ENCODE measurements around the gene SAMD4A.

Gene SAMD4A

DNA sequence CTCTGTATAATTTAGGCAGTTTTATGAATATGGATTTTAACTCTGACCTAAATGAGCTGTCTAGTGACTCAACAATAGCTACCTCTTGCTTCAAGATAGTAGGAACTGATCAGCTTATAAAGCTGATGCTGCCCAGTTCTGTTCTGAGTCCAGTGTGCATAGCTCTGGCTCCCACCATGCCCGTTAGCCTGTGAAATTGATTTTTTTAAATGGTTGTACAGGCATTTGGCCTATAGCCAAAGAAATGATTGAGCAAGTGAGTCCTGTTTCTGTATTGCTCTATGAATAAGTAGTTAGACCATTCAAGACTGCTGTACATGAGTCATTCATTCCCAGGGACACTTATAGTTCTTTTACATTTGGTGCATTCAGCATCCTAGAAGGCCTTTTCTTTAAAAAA is 36.4 kb downstream of the SAMD4A start:
- POLR2A ChIA-PET = no interaction called here
- CTCF ChIA-PET = interaction anchor here (1.7 kb wide), 1 partner anchor 170 kb away, joined by 9 read pairs; no protein-coding TSS in a partner anchor
- no peak for TF ChIP-seq CTCF (IDR thresholded peaks at IDR 0.05; ENCODE audit: insufficient read depth, low read length, missing control alignments)
- DNase-seq (ENCODE audit: low read depth, low spot score) = no peak
- no peak overlapping the region for H3K4me3 ChIP-seq (ENCODE audit: low read depth, low read length)

GRCh38 chr14:54606178-54606577 is 39.2 kb downstream of the SAMD4A start:
- no peak for TF ChIP-seq CTCF (IDR thresholded peaks at IDR 0.05; ENCODE audit: insufficient read depth, low read length, missing control alignments)
- peak overlapping the region; percentile 10; the same call in 1 of the 2 replicates for H3K4me3 ChIP-seq (ENCODE audit: low read depth, low read length)
- no peak for DNase-seq (ENCODE audit: low read depth, low spot score)
- ChIA-PET POLR2A (interaction anchor here (0.7 to 1.2 kb wide), 4 partner anchors 14 to 644 kb away, joined by 3 read pairs; no protein-coding TSS in a partner anchor), CTCF (interaction anchor here (0.9 to 1.9 kb wide), 4 partner anchors 12 to 167 kb away, joined by 3 to 7 read pairs (median 4); partner anchors contain the start of gene CGRRF1)

- no peak overlapping the region for H3K4me3 ChIP-seq (ENCODE audit: low read depth, low read length)
- peak; percentile 90 for DNase-seq (ENCODE audit: low read depth, low spot score)
- ChIA-PET CTCF (interaction anchor here (1.0 kb wide), 2 partner anchors 13 to 97 kb away, joined by 3 to 4 read pairs; partner anchors contain the start of gene CGRRF1), POLR2A (interaction anchor here (1.1 to 1.2 kb wide), 2 partner anchors 14 to 19 kb away, joined by 3 read pairs; no protein-coding TSS in a partner anchor)
- TF ChIP-seq CTCF (IDR thresholded peaks at IDR 0.05; ENCODE audit: insufficient read depth, low read length, missing control alignments) = no peak
Observed at GRCh38 chr14:54606631-54607133, 39.8 kb downstream of the SAMD4A start.

- no peak for DNase-seq (ENCODE audit: low read depth, low spot score)
- CTCF ChIA-PET = interaction anchor here (1.8 kb wide), 1 partner anchor 46 kb away, joined by 6 read pairs; no protein-coding TSS in a partner anchor
- no peak overlapping the region for H3K4me3 ChIP-seq (ENCODE audit: low read depth, low read length)
- POLR2A ChIA-PET = interaction anchor here (1.3 kb wide), 1 partner anchor 32 kb away, joined by 3 read pairs; no protein-coding TSS in a partner anchor
- no peak for TF ChIP-seq CTCF (IDR thresholded peaks at IDR 0.05; ENCODE audit: insufficient read depth, low read length, missing control alignments)
Observed at GRCh38 chr14:54609576-54609975, 42.6 kb downstream of the SAMD4A start.

GRCh38 chr14:54610051-54610977 is 43.4 kb downstream of the SAMD4A start:
- no peak for DNase-seq (ENCODE audit: low read depth, low spot score)
- POLR2A ChIA-PET = interaction anchor here (0.7 to 1.3 kb wide), 6 partner anchors 10 to 67 kb away, joined by 3 to 5 read pairs (median 5); no protein-coding TSS in a partner anchor
- CTCF ChIA-PET = interaction anchor here (0.7 to 1.4 kb wide), 7 partner anchors 14 to 177 kb away, joined by 3 to 4 read pairs (median 3); no protein-coding TSS in a partner anchor
- no peak for TF ChIP-seq CTCF (IDR thresholded peaks at IDR 0.05; ENCODE audit: insufficient read depth, low read length, missing control alignments)
- no peak overlapping the region for H3K4me3 ChIP-seq (ENCODE audit: low read depth, low read length)

DNA sequence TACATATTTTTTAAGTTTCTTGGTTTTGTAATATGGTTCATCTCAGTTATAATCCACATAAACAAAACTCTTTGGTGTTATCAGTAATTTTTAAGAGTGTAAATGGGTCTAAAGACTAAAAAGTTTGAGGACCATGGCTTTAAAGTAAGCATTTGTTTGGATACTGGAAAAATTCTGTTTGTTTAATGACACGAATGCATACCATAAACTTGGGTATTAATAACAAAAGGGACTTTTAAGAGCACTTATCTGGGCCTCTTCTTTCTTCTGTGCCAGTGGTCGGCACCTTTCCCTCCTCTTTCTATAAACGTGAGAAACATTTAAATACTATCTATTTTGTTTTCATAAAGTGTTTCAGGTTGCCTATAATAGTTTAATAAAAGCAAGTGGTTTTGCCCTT is 47.4 kb downstream of the SAMD4A start:
- DNase-seq (ENCODE audit: low read depth, low spot score) = no peak
- no peak overlapping the region for H3K4me3 ChIP-seq (ENCODE audit: low read depth, low read length)
- no peak for TF ChIP-seq CTCF (IDR thresholded peaks at IDR 0.05; ENCODE audit: insufficient read depth, low read length, missing control alignments)
- ChIA-PET CTCF (no interaction called here), POLR2A (no interaction called here)

Measured in AG04449 (cell line).